ENCODE results near the gene CPNE7.

DNA sequence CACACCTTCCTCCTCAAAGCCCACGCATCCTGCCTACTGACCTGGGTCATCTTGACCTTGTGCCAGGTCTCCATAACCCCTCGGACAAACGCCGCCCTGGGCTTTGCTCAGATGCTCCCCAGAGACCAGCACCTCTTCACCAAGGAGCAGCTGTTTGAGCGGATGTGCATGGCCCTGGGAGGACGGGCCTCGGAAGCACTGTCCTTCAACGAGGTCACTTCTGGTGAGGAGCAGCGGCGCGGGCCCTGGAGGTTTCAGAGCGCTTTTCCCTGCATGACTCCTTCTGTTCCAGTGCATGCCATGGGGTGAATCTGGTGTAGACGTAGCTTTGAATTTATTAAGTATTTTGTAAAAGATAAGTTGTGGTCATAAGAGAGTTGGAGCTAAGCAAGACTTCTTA is 22.6 kb upstream of the CPNE7 start:
- no peak for TF ChIP-seq NFIC (IDR thresholded peaks at IDR 0.05)
- no peak for TF ChIP-seq REST (IDR thresholded peaks at IDR 0.05; ENCODE audit: low read depth)
- no peak for TF ChIP-seq CREB1 (IDR thresholded peaks at IDR 0.05; ENCODE audit: low read depth)
- TF ChIP-seq TAF1 (IDR thresholded peaks at IDR 0.05; ENCODE audit: low read depth), result no peak
- TF ChIP-seq YY1 (IDR thresholded peaks at IDR 0.05; ENCODE audit: low read depth), result no peak
- TF ChIP-seq CEBPB (IDR thresholded peaks at IDR 0.05), result no peak
- TF ChIP-seq EGR1 (IDR thresholded peaks at IDR 0.05), result no peak
- TF ChIP-seq, protein P1, sequence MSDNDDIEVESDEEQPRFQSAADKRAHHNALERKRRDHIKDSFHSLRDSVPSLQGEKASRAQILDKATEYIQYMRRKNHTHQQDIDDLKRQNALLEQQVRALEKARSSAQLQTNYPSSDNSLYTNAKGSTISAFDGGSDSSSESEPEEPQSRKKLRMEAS (IDR thresholded peaks at IDR 0.05), result no peak

Measured in Ishikawa (cell line).